Activated T-cell treated with anti-CD3 and anti-CD28 coated beads, Interleukin-2, amount 50 U/mL, for 48 hours (primary cell): ENCODE data around the gene BMP5.

Experiments
- DNase-seq, 2 experiments: peaks; one replicate each; pipeline ENCODE4 v3.0.0-alpha.2; 2020

The BMP5 gene

GRCh38 chr6:55802259-55802658, 73.1 kb downstream of the BMP5 start:
- DNase-seq = no peak

- no peak for DNase-seq
Measured at GRCh38 chr6:55798571-55798970, 76.8 kb downstream of the BMP5 start.

GRCh38 chr6:55794136-55794812, 81.1 kb downstream of the BMP5 start:
- no peak for DNase-seq

- DNase-seq = no peak
Measured at GRCh38 chr6:55785273-55785672, 90.1 kb downstream of the BMP5 start.

- no peak for DNase-seq
Measured at GRCh38 chr6:55782275-55782674, 93.1 kb downstream of the BMP5 start.

- no peak for DNase-seq
Measured at GRCh38 chr6:55778705-55779104, 96.7 kb downstream of the BMP5 start.

GRCh38 chr6:55777469-55777868, 97.9 kb downstream of the BMP5 start:
- no peak for DNase-seq

GRCh38 chr6:55776113-55776512, 99.3 kb downstream of the BMP5 start:
- no peak for DNase-seq

GRCh38 chr6:55775029-55775318, 100.4 kb downstream of the BMP5 start:
- DNase-seq = no peak

GRCh38 chr6:55774286-55775028, 100.9 kb downstream of the BMP5 start:
- DNase-seq = no peak

- no peak for DNase-seq
Measured at GRCh38 chr6:55773620-55774216, 101.7 kb downstream of the BMP5 start.

GRCh38 chr6:55772730-55773129, 102.7 kb downstream of the BMP5 start:
- DNase-seq = no peak

- no peak for DNase-seq
Measured at GRCh38 chr6:55759536-55759935, 115.9 kb downstream of the BMP5 start.

- DNase-seq = no peak
Measured at GRCh38 chr6:55758156-55758937, 117.0 kb downstream of the BMP5 start.

- no peak for DNase-seq
Measured at GRCh38 chr6:55756531-55757031, 118.8 kb downstream of the BMP5 start.

GRCh38 chr6:55748880-55749279, 126.5 kb downstream of the BMP5 start:
- no peak for DNase-seq

- no peak for DNase-seq
Measured at GRCh38 chr6:55746473-55746872, 128.9 kb downstream of the BMP5 start.

- DNase-seq = no peak
Measured at GRCh38 chr6:55734256-55734655, 141.1 kb downstream of the BMP5 start.

- no peak for DNase-seq
Measured at GRCh38 chr6:55729665-55730064, 145.7 kb downstream of the BMP5 start.

- DNase-seq = no peak
Measured at GRCh38 chr6:55726144-55726543, 149.2 kb downstream of the BMP5 start.

GRCh38 chr6:55714831-55715230, 160.6 kb downstream of the BMP5 start:
- no peak for DNase-seq

GRCh38 chr6:55713436-55713835, 162.0 kb downstream of the BMP5 start:
- DNase-seq = no peak

- DNase-seq = no peak
Measured at GRCh38 chr6:55708711-55709110, 166.7 kb downstream of the BMP5 start.
